ENCODE results near the gene POMC.

GRCh38 chr2:25213229-25213628 lies 44.8 kb upstream of the POMC start:
- no peak for TF ChIP-seq CTCF (IDR thresholded peaks at IDR 0.05; ENCODE audit: low read depth, low read length, poor library complexity, severe bottlenecking)
- no peak for TF ChIP-seq EZH2phosphoT487 (IDR thresholded peaks at IDR 0.05; ENCODE audit: borderline replicate concordance, low read length)
